Gastroesophageal sphincter (tissue), 3 donors: ENCODE measurements around the gene PSTPIP1.

ENCODE experiments used
- CTCF ChIP-seq, 4 experiments: fragments of 200-600 bp in 2 of 4; fragments of 450-650 bp in 2 of 4; sonication (generic) in 1 of 4; IDR thresholded peaks; one replicate each; pipeline ENCODE4 v1.5.1; 2017 to 2019; ENCODE audit warnings: antibody characterized with exemption in 4 of 4, mild to moderate bottlenecking in 2 of 4, moderate library complexity in 2 of 4
- EP300 ChIP-seq: sonication (generic); formaldehyde crosslinking; IDR thresholded peaks from one replicate; pipeline ENCODE4 v1.6.1; 2017; ENCODE audit warnings: antibody characterized with exemption, mild to moderate bottlenecking
- POLR2A ChIP-seq, 2 donors: fragments of 450-650 bp; IDR thresholded peaks; one replicate each; pipeline ENCODE4 v1.6.1; 2017; ENCODE audit warnings: antibody characterized with exemption in 2 of 2, mild to moderate bottlenecking in 2 of 2, moderate library complexity in 1 of 2
- POLR2AphosphoS5 ChIP-seq: sonication (generic); formaldehyde crosslinking; IDR thresholded peaks from one replicate; pipeline ENCODE4 v1.6.1; 2017; ENCODE audit warnings: antibody characterized with exemption

GRCh38 chr15:77037388-77038209, 42.7 kb downstream of the PSTPIP1 start:
- no peak for TF ChIP-seq POLR2A (IDR thresholded peaks at IDR 0.05)
- TF ChIP-seq CTCF (IDR thresholded peaks at IDR 0.05): no peak
- no peak for TF ChIP-seq POLR2AphosphoS5
- no peak for TF ChIP-seq EP300
